Astrocyte (in vitro differentiated cells and primary cell): ENCODE results near the gene GMEB2.

Source experiments
- CTCF ChIP-seq: IDR thresholded peaks from 2 replicates; pipeline ENCODE4 v1.5.1; 2011; ENCODE audit warnings: low read depth, mild to moderate bottlenecking, inconsistent platforms, low read length, moderate library complexity; ENCODE audit not compliant: insufficient read depth
- EZH2 ChIP-seq: IDR thresholded peaks from 2 replicates; pipeline ENCODE4 v1.6.1; 2012; ENCODE audit warnings: mild to moderate bottlenecking, low read length, inconsistent platforms; ENCODE audit not compliant: insufficient read depth

- TF ChIP-seq CTCF = no peak
- TF ChIP-seq EZH2 = no peak
Measured at GRCh38 chr20:63566395-63567135, 60.3 kb downstream of the GMEB2 start.
